ENCODE measurements around the gene TINAG.
A peak's percentile ranks its signal among the peaks of the same experiment; 100 is the strongest.

The TINAG gene, protein sequence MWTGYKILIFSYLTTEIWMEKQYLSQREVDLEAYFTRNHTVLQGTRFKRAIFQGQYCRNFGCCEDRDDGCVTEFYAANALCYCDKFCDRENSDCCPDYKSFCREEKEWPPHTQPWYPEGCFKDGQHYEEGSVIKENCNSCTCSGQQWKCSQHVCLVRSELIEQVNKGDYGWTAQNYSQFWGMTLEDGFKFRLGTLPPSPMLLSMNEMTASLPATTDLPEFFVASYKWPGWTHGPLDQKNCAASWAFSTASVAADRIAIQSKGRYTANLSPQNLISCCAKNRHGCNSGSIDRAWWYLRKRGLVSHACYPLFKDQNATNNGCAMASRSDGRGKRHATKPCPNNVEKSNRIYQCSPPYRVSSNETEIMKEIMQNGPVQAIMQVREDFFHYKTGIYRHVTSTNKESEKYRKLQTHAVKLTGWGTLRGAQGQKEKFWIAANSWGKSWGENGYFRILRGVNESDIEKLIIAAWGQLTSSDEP

DNA sequence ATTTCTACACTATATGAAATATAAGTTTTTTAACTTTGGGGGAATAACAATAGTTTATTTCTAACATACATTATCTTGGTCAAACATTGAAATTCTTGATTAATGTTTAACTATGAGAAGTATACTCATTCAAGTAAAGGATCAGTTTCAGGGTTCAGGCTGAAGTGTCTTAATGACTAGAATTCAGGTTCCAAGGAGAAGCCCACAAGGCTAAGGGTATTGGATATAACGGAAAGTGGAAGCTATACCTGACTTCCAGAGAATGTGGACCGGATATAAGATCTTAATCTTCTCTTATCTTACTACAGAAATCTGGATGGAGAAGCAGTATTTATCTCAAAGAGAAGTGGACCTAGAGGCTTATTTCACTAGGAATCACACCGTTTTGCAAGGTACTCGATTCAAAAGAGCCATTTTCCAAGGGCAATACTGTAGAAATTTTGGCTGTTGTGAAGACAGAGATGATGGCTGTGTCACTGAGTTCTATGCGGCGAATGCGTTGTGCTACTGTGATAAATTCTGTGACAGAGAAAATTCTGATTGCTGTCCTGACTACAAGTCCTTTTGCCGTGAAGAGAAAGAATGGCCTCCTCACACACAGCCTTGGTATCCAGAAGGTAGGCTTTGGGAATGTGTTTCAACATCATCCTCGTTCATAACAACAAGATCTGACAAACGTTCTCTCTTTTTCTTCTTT lies at the start of gene TINAG:
TSS of gene TINAG (plus strand) at position 153 of the 697 bp plus-strand sequence. CDS start at position 263, 110 bp downstream.
- H3K4me3 ChIP-seq (replicated peaks; ENCODE audit: low read depth, low read length): no peak within 1 kb of the TSS
- TF ChIP-seq, protein P1, sequence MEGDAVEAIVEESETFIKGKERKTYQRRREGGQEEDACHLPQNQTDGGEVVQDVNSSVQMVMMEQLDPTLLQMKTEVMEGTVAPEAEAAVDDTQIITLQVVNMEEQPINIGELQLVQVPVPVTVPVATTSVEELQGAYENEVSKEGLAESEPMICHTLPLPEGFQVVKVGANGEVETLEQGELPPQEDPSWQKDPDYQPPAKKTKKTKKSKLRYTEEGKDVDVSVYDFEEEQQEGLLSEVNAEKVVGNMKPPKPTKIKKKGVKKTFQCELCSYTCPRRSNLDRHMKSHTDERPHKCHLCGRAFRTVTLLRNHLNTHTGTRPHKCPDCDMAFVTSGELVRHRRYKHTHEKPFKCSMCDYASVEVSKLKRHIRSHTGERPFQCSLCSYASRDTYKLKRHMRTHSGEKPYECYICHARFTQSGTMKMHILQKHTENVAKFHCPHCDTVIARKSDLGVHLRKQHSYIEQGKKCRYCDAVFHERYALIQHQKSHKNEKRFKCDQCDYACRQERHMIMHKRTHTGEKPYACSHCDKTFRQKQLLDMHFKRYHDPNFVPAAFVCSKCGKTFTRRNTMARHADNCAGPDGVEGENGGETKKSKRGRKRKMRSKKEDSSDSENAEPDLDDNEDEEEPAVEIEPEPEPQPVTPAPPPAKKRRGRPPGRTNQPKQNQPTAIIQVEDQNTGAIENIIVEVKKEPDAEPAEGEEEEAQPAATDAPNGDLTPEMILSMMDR (IDR thresholded peaks at IDR 0.05; ENCODE audit: low read length, missing control alignments): no peak
- DNase-seq (ENCODE audit: low read depth): no peak

DNA sequence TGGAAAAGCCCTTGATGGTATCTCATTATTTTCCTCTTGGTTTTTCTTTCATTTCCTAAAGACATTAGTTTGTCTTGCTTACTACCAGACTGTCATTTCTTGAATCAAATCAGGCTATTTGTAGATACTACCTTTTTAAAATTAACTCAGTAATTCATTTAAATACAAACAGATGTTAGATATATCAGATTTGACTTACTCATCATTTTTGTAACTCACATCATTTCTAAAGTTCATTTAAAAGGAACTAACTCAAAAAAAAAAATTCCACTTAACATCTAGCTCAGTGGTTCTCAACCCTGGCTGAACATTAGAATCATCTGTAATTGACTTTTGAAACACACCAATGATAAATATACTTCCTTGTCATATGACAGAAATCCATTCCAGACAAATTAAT lies 48.2 kb upstream of the TINAG start:
- TF ChIP-seq, protein P1 (IDR thresholded peaks at IDR 0.05; ENCODE audit: low read length, missing control alignments): no peak
- no peak overlapping the region for H3K4me3 ChIP-seq (replicated peaks; ENCODE audit: low read depth, low read length)
- no peak for DNase-seq (ENCODE audit: low read depth)

DNA sequence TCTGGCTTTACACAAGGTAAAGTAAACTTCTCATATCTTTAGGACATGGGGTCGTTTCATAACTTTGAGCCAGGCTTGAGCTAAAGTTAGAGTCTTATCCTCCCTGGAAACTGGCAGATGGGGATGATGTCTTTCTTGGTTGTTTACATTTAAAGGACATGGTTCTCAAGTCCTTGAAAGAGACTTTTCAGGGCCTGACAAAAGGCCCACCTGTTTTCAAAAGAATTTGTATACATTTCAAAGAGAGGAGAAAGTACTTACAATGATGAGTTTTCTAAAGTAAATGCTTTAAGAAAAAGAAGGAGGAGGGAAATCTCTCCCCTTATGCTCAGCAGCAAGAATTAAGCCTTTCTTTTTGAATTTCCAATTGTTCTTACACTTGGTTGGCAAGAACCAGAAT lies 45.7 kb upstream of the TINAG start:
- H3K4me3 ChIP-seq (replicated peaks; ENCODE audit: low read depth, low read length): no peak overlapping the region
- DNase-seq (ENCODE audit: low read depth): no peak
- TF ChIP-seq, protein P1 (IDR thresholded peaks at IDR 0.05; ENCODE audit: low read length, missing control alignments): no peak

DNA sequence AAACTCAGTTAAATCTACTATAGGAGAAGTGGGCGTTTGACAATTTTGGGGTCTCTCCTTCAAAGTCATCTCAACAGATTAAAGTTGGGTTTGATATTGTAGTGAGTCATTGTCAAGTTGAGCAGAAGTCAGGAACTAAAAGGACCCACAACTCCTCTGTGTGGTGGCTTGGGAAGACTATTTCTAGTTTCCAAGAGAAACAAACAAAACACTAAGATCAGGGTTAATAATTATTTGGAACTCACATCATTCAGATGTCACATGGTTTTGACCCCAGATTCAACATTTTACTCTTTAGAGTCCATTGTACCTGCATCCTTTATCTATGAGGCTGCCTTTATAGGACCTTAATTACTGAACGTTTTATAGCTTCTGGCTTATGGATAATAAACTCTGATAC lies 45.3 kb upstream of the TINAG start:
- TF ChIP-seq, protein P1 (IDR thresholded peaks at IDR 0.05; ENCODE audit: low read length, missing control alignments): no peak
- no peak for DNase-seq (ENCODE audit: low read depth)
- no peak overlapping the region for H3K4me3 ChIP-seq (replicated peaks; ENCODE audit: low read depth, low read length)

DNA sequence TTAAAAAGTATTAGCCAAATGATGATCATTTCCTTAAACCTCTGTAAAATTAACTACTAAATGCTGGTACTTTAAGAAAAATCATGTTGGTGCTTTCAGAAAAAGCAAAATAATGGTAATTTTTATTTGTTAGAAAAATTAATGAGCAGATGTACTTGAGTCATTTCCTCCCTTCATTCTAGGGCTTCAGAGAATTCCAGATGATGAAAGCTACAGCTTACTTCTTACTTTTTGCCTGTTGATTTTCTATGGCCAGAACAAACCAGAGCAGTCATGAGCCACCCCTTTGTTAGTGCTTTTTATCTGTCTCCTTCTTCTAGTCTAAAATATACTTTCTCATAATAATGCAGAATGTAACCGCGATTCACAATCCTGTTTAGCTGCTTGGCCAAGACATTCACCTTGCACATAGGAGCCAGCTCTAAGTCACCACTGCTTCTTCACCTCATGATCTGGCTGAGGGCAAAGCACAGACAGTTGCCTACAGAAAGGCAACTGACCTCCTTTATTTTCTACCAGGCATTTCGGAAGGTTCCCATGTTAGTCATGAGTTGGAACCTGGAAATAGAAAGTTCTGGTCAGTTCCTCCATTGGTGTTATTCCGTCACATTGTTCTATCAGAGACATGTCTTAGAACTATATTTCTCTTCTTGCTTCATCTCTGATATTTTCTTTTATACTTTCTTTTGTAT lies 43.5 kb upstream of the TINAG start:
- no peak overlapping the region for H3K4me3 ChIP-seq (replicated peaks; ENCODE audit: low read depth, low read length)
- TF ChIP-seq, protein P1 (IDR thresholded peaks at IDR 0.05; ENCODE audit: low read length, missing control alignments): no peak
- DNase-seq (ENCODE audit: low read depth): peak; percentile 23

DNA sequence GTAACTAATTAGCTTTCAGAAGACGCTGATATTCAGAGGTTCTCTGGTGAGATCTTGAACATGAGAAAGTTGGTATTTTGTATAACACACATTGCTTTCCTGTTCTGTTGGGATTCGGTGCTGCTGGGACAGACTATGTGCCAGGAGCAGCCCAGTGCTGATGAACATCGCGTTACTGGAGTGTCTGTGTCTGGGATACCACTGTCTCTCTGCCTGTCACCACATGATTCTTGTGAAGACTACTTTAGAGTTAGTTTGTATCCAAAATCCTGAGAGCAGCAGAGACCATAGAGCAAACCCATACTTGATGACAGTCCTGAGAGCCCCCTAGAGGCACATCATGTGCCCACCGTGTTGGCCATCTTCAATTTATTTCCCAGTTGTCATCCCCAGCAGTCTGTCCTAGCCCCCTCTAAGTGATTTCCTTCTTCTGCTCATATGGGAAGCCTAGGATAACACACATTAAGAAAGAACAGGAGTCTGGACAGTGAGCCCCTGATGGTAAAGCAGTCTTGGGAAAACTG lies 41.8 kb upstream of the TINAG start:
- H3K4me3 ChIP-seq (replicated peaks; ENCODE audit: low read depth, low read length): no peak overlapping the region
- TF ChIP-seq, protein P1 (IDR thresholded peaks at IDR 0.05; ENCODE audit: low read length, missing control alignments): no peak
- no peak for DNase-seq (ENCODE audit: low read depth)

Data from fibroblast of pulmonary artery (primary cell).